GM12892 (cell line): ENCODE results near the gene FAM161A.

Source experiments
- POLR2A ChIP-seq: IDR thresholded peaks from 2 replicates; pipeline ENCODE4 v1.6.1; 2011; ENCODE audit warnings: low read depth, low read length, control low read depth
- POLR2AphosphoS5 ChIP-seq: IDR thresholded peaks from 2 replicates; pipeline ENCODE4 v1.6.1; 2011; ENCODE audit warnings: low read depth, low read length, control low read depth
- TAF1 ChIP-seq: IDR thresholded peaks from 2 replicates; pipeline ENCODE4 v1.6.1; 2011; ENCODE audit warnings: low read depth, mild to moderate bottlenecking, control low read depth, low read length, borderline replicate concordance

GRCh38 chr2:61845320-61845719 is 8.5 kb downstream of the FAM161A start:
- TF ChIP-seq POLR2AphosphoS5 (no peak), POLR2A (no peak), TAF1 (no peak)
